IPS-18a (cell line): ENCODE results near the gene PSME2.

Experiments used
- H3K27ac ChIP-seq: one replicate; pipeline ENCODE4 v1.5.1; 2013; ENCODE audit warnings: low read length
- H3K27me3 ChIP-seq: one replicate; pipeline ENCODE4 v1.6.1; 2013; ENCODE audit warnings: mild to moderate bottlenecking, low read length; ENCODE audit not compliant: control insufficient read depth, insufficient read depth
- H3K36me3 ChIP-seq: one replicate; pipeline ENCODE4 v1.6.1; 2013; ENCODE audit warnings: low read depth, low read length; ENCODE audit not compliant: control insufficient read depth
- H3K4me1 ChIP-seq: one replicate; pipeline ENCODE4 v1.6.1; 2013; ENCODE audit warnings: low read depth, low read length; ENCODE audit not compliant: control insufficient read depth
- H3K4me3 ChIP-seq: one replicate; pipeline ENCODE4 v1.5.1; 2013; ENCODE audit warnings: low read length
- H3K9ac ChIP-seq: one replicate; pipeline ENCODE4 v1.6.1; 2013; ENCODE audit warnings: mild to moderate bottlenecking, low read length, moderate library complexity
- H3K9me3 ChIP-seq: one replicate; pipeline ENCODE4 v1.6.1; 2013; ENCODE audit warnings: low read depth, low read length; ENCODE audit not compliant: control insufficient read depth

PSME2 gene

GRCh38 chr14:24102357-24103048 lies 43.9 kb downstream of the PSME2 start:
- Histone ChIP-seq H3K9me3 (peaks cover 3% of the 10 kb centered on the region), H3K4me1 (no peaks in the 10 kb centered on the region), H3K27me3 (no peaks in the 10 kb centered on the region), H3K4me3 (no peak overlapping the region), H3K9ac (no peak overlapping the region), H3K27ac (no peak overlapping the region), H3K36me3 (peaks cover 51% of the 10 kb centered on the region)

- Histone ChIP-seq H3K4me1 (no peaks in the 10 kb centered on the region), H3K27me3 (no peaks in the 10 kb centered on the region), H3K4me3 (no peak overlapping the region), H3K9ac (no peak overlapping the region), H3K27ac (no peak overlapping the region), H3K36me3 (peaks cover 51% of the 10 kb centered on the region), H3K9me3 (peaks cover 3% of the 10 kb centered on the region)
Measured at GRCh38 chr14:24100982-24101494, 45.4 kb downstream of the PSME2 start.

- Histone ChIP-seq H3K4me3 (no peak overlapping the region), H3K9ac (no peak overlapping the region), H3K27me3 (no peaks in the 10 kb centered on the region), H3K4me1 (peaks cover 4% of the 10 kb centered on the region), H3K9me3 (peaks cover 3% of the 10 kb centered on the region), H3K36me3 (peaks cover 51% of the 10 kb centered on the region), H3K27ac (no peak overlapping the region)
Measured at GRCh38 chr14:24100197-24100981, 46.0 kb downstream of the PSME2 start.

- no peaks in the 10 kb centered on the region for H3K27me3 ChIP-seq
- H3K9ac ChIP-seq: no peak overlapping the region
Measured at GRCh38 chr14:24098927-24099813, 47.2 kb downstream of the PSME2 start.

GRCh38 chr14:24098229-24098926 lies 48.0 kb downstream of the PSME2 start:
- peaks cover 44% of the 10 kb centered on the region for H3K36me3 ChIP-seq
- H3K4me1 ChIP-seq: peaks cover 7% of the 10 kb centered on the region
- H3K27me3 ChIP-seq: no peaks in the 10 kb centered on the region
- H3K9me3 ChIP-seq: no peaks in the 10 kb centered on the region
- H3K4me3 ChIP-seq: no peak overlapping the region
- no peak overlapping the region for H3K9ac ChIP-seq
- no peak overlapping the region for H3K27ac ChIP-seq

More at GRCh38 chr14:24098927-24099813, 47.2 kb downstream of the PSME2 start:
- peaks cover 3% of the 10 kb centered on the region for H3K9me3 ChIP-seq
- no peak overlapping the region for H3K4me3 ChIP-seq
- no peak overlapping the region for H3K27ac ChIP-seq
- peaks cover 4% of the 10 kb centered on the region for H3K4me1 ChIP-seq
- peaks cover 51% of the 10 kb centered on the region for H3K36me3 ChIP-seq

GRCh38 chr14:24096545-24097181 lies 49.7 kb downstream of the PSME2 start:
- Histone ChIP-seq H3K9me3 (no peaks in the 10 kb centered on the region), H3K36me3 (peaks cover 35% of the 10 kb centered on the region), H3K4me3 (no peak overlapping the region), H3K4me1 (peaks cover 11% of the 10 kb centered on the region), H3K9ac (no peak overlapping the region), H3K27me3 (no peaks in the 10 kb centered on the region), H3K27ac (no peak overlapping the region)

GRCh38 chr14:24095271-24096068 lies 50.9 kb downstream of the PSME2 start:
- no peaks in the 10 kb centered on the region for H3K27me3 ChIP-seq
- peak overlapping the region; percentile 88 for H3K4me3 ChIP-seq
- H3K27ac ChIP-seq: peak overlapping the region; percentile 31
- peaks cover 26% of the 10 kb centered on the region for H3K36me3 ChIP-seq
- H3K9ac ChIP-seq: peak overlapping the region; percentile 95
- H3K9me3 ChIP-seq: no peaks in the 10 kb centered on the region
- peaks cover 11% of the 10 kb centered on the region for H3K4me1 ChIP-seq

- Histone ChIP-seq H3K36me3 (peaks cover 19% of the 10 kb centered on the region), H3K4me3 (peak overlapping the region; percentile 88), H3K27ac (peak overlapping the region; percentile 31), H3K9ac (peak overlapping the region; percentile 95), H3K4me1 (peaks cover 11% of the 10 kb centered on the region), H3K9me3 (no peaks in the 10 kb centered on the region), H3K27me3 (no peaks in the 10 kb centered on the region)
Measured at GRCh38 chr14:24094841-24095270, 51.6 kb downstream of the PSME2 start.

- Histone ChIP-seq H3K4me3 (peak within 1 kb of the TSS; percentile 88), H3K27ac (peak within 1 kb of the TSS; percentile 31), H3K27me3 (no peaks in the 10 kb centered on the region), H3K9ac (peak within 1 kb of the TSS; percentile 95), H3K9me3 (no peaks in the 10 kb centered on the region), H3K4me1 (peaks cover 11% of the 10 kb centered on the region), H3K36me3 (peaks cover 13% of the 10 kb centered on the region)
Measured at GRCh38 chr14:24093901-24094840, 52.2 kb downstream of the PSME2 start, which contains the start of gene PCK2. TSS of gene PCK2 (plus strand) at chr14:24094311. CDS start at chr14:24094406, 95 bp downstream.
